H1 (cell line): ENCODE measurements around the gene RHBDD1. TPM values are rescaled to one million over a fixed set of nuclear protein-coding genes. Genes with fewer than 3 reads are reported as not detected.

Source experiments
- CTCF ChIA-PET: fragments of 300-600 bp; sonication (Branson Sonifier 250); formaldehyde crosslinking; loops from one replicate; lab custom pipeline; 2021; ENCODE audit not compliant: partially characterized antibody; lab: Charles Lee
- POLR2A ChIA-PET: fragments of 300-600 bp; sonication (Branson Sonifier 250); formaldehyde crosslinking; loops from one replicate; lab custom pipeline; 2021; ENCODE audit warnings: inconsistent platforms; ENCODE audit not compliant: partially characterized antibody; lab: Charles Lee
- DNase-seq, 2 experiments: peaks; one replicate each; pipeline versions ENCODE4 v3.0.0 to v3.0.0-alpha.2; 2010 to 2022; ENCODE audit warnings: low spot score in 2 of 2, low read depth in 1 of 2, mixed read lengths in 1 of 2
- FAIRE-seq: peaks from 2 replicates; lab custom pipeline; 2011; peaks lifted over from hg19 to GRCh38; lab: Jason Lieb, UNC
- H2AFZ ChIP-seq: 2 replicates; pipeline ENCODE4 v1.8.1; 2012; ENCODE audit warnings: low read length, inconsistent platforms
- H2AK5ac ChIP-seq: 2 replicates; pipeline ENCODE4 v1.6.1; 2013; ENCODE audit warnings: low read depth, low read length
- H2BK120ac ChIP-seq: replicated peaks from 2 replicates; pipeline ENCODE3; 2013; ENCODE audit warnings: low read depth, low read length, inconsistent platforms
- H2BK12ac ChIP-seq: 2 replicates; pipeline ENCODE4 v1.6.1; 2013; ENCODE audit warnings: low read depth, low read length
- H2BK15ac ChIP-seq: 2 replicates; pipeline ENCODE4 v1.6.1; 2013; ENCODE audit warnings: low read length
- H2BK20ac ChIP-seq: 2 replicates; pipeline ENCODE4 v1.6.1; 2013; ENCODE audit warnings: low read length
- H2BK5ac ChIP-seq: 2 replicates; pipeline ENCODE4 v1.6.1; 2013; ENCODE audit warnings: low read depth, low read length
- H3K14ac ChIP-seq: 2 replicates; pipeline ENCODE4 v1.6.1; 2013; ENCODE audit warnings: inconsistent platforms; ENCODE audit not compliant: insufficient read length
- H3K18ac ChIP-seq: 2 replicates; pipeline ENCODE4 v1.6.1; 2013; ENCODE audit warnings: low read length; ENCODE audit errors: extremely low read depth
- H3K23ac ChIP-seq: 2 replicates; pipeline ENCODE4 v1.6.1; 2013; ENCODE audit warnings: inconsistent platforms; ENCODE audit not compliant: insufficient read length
- H3K23me2 ChIP-seq: 2 replicates; pipeline ENCODE4 v1.6.1; 2013; ENCODE audit warnings: low read depth, low read length
- H3K27ac ChIP-seq: 2 replicates; pipeline ENCODE4 v1.6.1; 2011; ENCODE audit warnings: low read depth, low read length, inconsistent platforms
- H3K27me3 ChIP-seq, 4 experiments: replicated peaks in 1 of 4; 1 replicate in 1 of 4; 2 replicates in 3 of 4; pipeline versions ENCODE4 v1.6.1 to v1.8.1; 2011 to 2013; ENCODE audit warnings: low read length in 3 of 4, mild to moderate bottlenecking in 3 of 4, inconsistent platforms in 2 of 4, mixed read lengths in 2 of 4, moderate library complexity in 1 of 4; ENCODE audit not compliant: control insufficient read depth in 3 of 4, insufficient read depth in 3 of 4; ENCODE audit errors: extremely low read depth in 1 of 4
- H3K36me3 ChIP-seq, 4 experiments: 2 replicates each; pipeline versions ENCODE4 v1.6.1 to v1.8.1; 2011 to 2013; ENCODE audit warnings: mild to moderate bottlenecking in 4 of 4, low read length in 3 of 4, moderate library complexity in 2 of 4, control low read depth in 1 of 4, inconsistent platforms in 1 of 4; ENCODE audit not compliant: insufficient read depth in 4 of 4, control insufficient read depth in 2 of 4
- H3K4ac ChIP-seq: replicated peaks from 2 replicates; pipeline ENCODE3; 2013; ENCODE audit warnings: low read length, low read depth, mixed read lengths, inconsistent platforms; ENCODE audit not compliant: insufficient read length
- H3K4me1 ChIP-seq, 4 experiments: replicated peaks in 1 of 4; 1 replicate in 1 of 4; 2 replicates in 3 of 4; pipeline versions ENCODE4 v1.6.1 to v1.8.1; 2011 to 2013; ENCODE audit warnings: low read length in 3 of 4, inconsistent platforms in 2 of 4, mixed read lengths in 1 of 4; ENCODE audit not compliant: insufficient read depth in 4 of 4, control insufficient read depth in 3 of 4
- H3K4me2 ChIP-seq, 2 experiments: 2 replicates each; pipeline versions ENCODE4 v1.6.1 to v1.8.1; 2011 to 2013; ENCODE audit warnings: low read depth in 2 of 2, low read length in 2 of 2, control low read depth in 1 of 2, inconsistent platforms in 1 of 2, mild to moderate bottlenecking in 1 of 2; ENCODE audit not compliant: insufficient read depth in 1 of 2
- H3K4me3 ChIP-seq, 4 experiments: fragments of 200-600, 300-600 bp in 1 of 4; sonication (generic), shearing (Covaris generic), sonication (Bioruptor Twin) in 1 of 4; 2 replicates each; pipeline versions ENCODE4 v1.5.1 to v1.8.1; 2011 to 2016; ENCODE audit warnings: low read length in 4 of 4, low read depth in 3 of 4, control low read depth in 2 of 4, inconsistent platforms in 2 of 4, mild to moderate bottlenecking in 2 of 4, mixed read lengths in 1 of 4, moderate library complexity in 1 of 4; ENCODE audit not compliant: insufficient read depth in 2 of 4; ENCODE audit errors: extremely low read depth in 1 of 4
- H3K56ac ChIP-seq: replicated peaks from 2 replicates; pipeline ENCODE3; 2013; ENCODE audit warnings: low read depth, mild to moderate bottlenecking, mixed read lengths, low read length, inconsistent platforms; ENCODE audit not compliant: insufficient read length
- H3K79me1 ChIP-seq: 2 replicates; pipeline ENCODE4 v1.6.1; 2013; ENCODE audit warnings: low read depth, low read length, control low read depth
- H3K79me2 ChIP-seq, 2 experiments: 2 replicates each; pipeline versions ENCODE4 v1.6.1 to v1.8.1; 2012 to 2013; ENCODE audit warnings: low read length in 2 of 2, mild to moderate bottlenecking in 2 of 2, inconsistent platforms in 1 of 2; ENCODE audit not compliant: insufficient read depth in 2 of 2, control insufficient read depth in 1 of 2
- H3K9ac ChIP-seq, 4 experiments: replicated peaks in 1 of 4; 1 replicate in 1 of 4; 2 replicates in 3 of 4; pipeline versions ENCODE4 v1.6.1 to v1.8.1; 2011 to 2013; ENCODE audit warnings: low read depth in 3 of 4, low read length in 3 of 4, control low read depth in 2 of 4, mild to moderate bottlenecking in 2 of 4, moderate library complexity in 2 of 4, inconsistent platforms in 1 of 4; ENCODE audit errors: extremely low read depth in 1 of 4
- H3K9me3 ChIP-seq, 2 experiments: 2 replicates each; pipeline versions ENCODE4 v1.6.1 to v1.8.1; 2012 to 2013; ENCODE audit warnings: mild to moderate bottlenecking in 2 of 2, moderate library complexity in 2 of 2, control low read depth in 1 of 2, inconsistent platforms in 1 of 2, low read depth in 1 of 2, low read length in 1 of 2, mixed read lengths in 1 of 2; ENCODE audit not compliant: insufficient read depth in 2 of 2
- H4K20me1 ChIP-seq, 2 experiments: replicated peaks in 1 of 2; 2 replicates each; pipeline versions ENCODE3 to v1.8.1; 2011 to 2013; ENCODE audit warnings: inconsistent platforms in 2 of 2, low read length in 2 of 2, mild to moderate bottlenecking in 1 of 2; ENCODE audit not compliant: insufficient read depth in 2 of 2, control insufficient read depth in 1 of 2
- H4K5ac ChIP-seq: 2 replicates; pipeline ENCODE4 v1.6.1; 2013; ENCODE audit warnings: low read length, low read depth, mixed read lengths, inconsistent platforms; ENCODE audit not compliant: insufficient read length
- H4K8ac ChIP-seq: 2 replicates; pipeline ENCODE4 v1.8.0; 2013; ENCODE audit warnings: mild to moderate bottlenecking, moderate library complexity, low read length, inconsistent platforms; ENCODE audit not compliant: insufficient read depth; ENCODE audit errors: extremely low read depth
- H4K91ac ChIP-seq: replicated peaks from 2 replicates; pipeline ENCODE3; 2013; ENCODE audit warnings: low read length, mixed read lengths, inconsistent platforms; ENCODE audit not compliant: insufficient read length
- BACH1 ChIP-seq: IDR thresholded peaks from 2 replicates; pipeline ENCODE4 v1.6.1; 2012; ENCODE audit warnings: low read length, improper control_type of control experiment
- BRCA1 ChIP-seq: IDR thresholded peaks from 2 replicates; pipeline ENCODE4 v1.6.1; 2012; ENCODE audit warnings: low read depth, low read length, improper control_type of control experiment
- CBX5 ChIP-seq: fragments of 300-800, 300-1000 bp; sonication (generic); IDR thresholded peaks from 2 replicates; pipeline ENCODE4 v1.7.1; 2016; ENCODE audit warnings: antibody characterized with exemption, low read length, low read depth
- CHD1 ChIP-seq: IDR thresholded peaks from 2 replicates; pipeline ENCODE4 v1.6.1; 2012; ENCODE audit warnings: low read depth, low read length, improper control_type of control experiment
- CHD2 ChIP-seq: IDR thresholded peaks from 2 replicates; pipeline ENCODE4 v1.6.1; 2012; ENCODE audit warnings: low read length, improper control_type of control experiment
- EP300 ChIP-seq, 2 experiments: IDR thresholded peaks; 1 replicate in 1 of 2; 2 replicates in 1 of 2; pipeline ENCODE4 v1.6.1; 2011 to 2012; ENCODE audit warnings: low read depth in 2 of 2, low read length in 2 of 2, mild to moderate bottlenecking in 2 of 2, borderline replicate concordance in 1 of 2, inconsistent platforms in 1 of 2, moderate library complexity in 1 of 2
- HDAC6 ChIP-seq: IDR thresholded peaks from one replicate; pipeline ENCODE4 v1.7.1; 2012; ENCODE audit warnings: low read depth, mild to moderate bottlenecking, inconsistent platforms, low read length, moderate library complexity
- KDM1A ChIP-seq: fragments of 200-600, 300-600 bp; sonication (generic); IDR thresholded peaks from 2 replicates; pipeline ENCODE4 v1.7.1; 2016; ENCODE audit warnings: mild to moderate bottlenecking, low read length, borderline replicate concordance
- RAD21 ChIP-seq, 2 experiments: IDR thresholded peaks in 1 of 2; conservative IDR thresholded peaks in 1 of 2; 2 replicates each; pipeline ENCODE4 v1.6.1; 2011; ENCODE audit warnings: low read depth in 2 of 2, low read length in 2 of 2, improper control_type of control experiment in 1 of 2, inconsistent platforms in 1 of 2, mild to moderate bottlenecking in 1 of 2, moderate library complexity in 1 of 2
- RBBP5 ChIP-seq: IDR thresholded peaks from 2 replicates; pipeline ENCODE4 v1.7.1; 2012; ENCODE audit warnings: low read depth, mild to moderate bottlenecking, inconsistent platforms, low read length, moderate library complexity, borderline replicate concordance
- SIX5 ChIP-seq: IDR thresholded peaks from 2 replicates; pipeline ENCODE4 v1.6.1; 2011; ENCODE audit warnings: mild to moderate bottlenecking, low read depth, low read length
- TAF7 ChIP-seq: optimal IDR thresholded peaks from 2 replicates; pipeline ENCODE3; 2011; ENCODE audit warnings: low read depth, mild to moderate bottlenecking, inconsistent platforms, low read length, moderate library complexity, borderline replicate concordance
- TBP ChIP-seq: IDR thresholded peaks from 2 replicates; pipeline ENCODE4 v1.6.1; 2011; ENCODE audit warnings: low read depth, low read length, improper control_type of control experiment
- USF2 ChIP-seq: IDR thresholded peaks from 2 replicates; pipeline ENCODE4 v1.6.1; 2011; ENCODE audit warnings: low read length, improper control_type of control experiment
- WGBS, 2 experiments: shearing (Covaris generic) in 1 of 2; methylation state at CpG; one replicate each; pipeline versions ENCODE4 v1.1.6 to v1.1.7; 2013 to 2015; ENCODE audit warnings: low lambda C conversion rate in 2 of 2, mixed read lengths in 2 of 2, inconsistent platforms in 1 of 2, low coverage in 1 of 2, missing lambda C conversion rate in 1 of 2; ENCODE audit not compliant: insufficient replicate concordance in 2 of 2, insufficient coverage in 1 of 2, insufficient read length in 1 of 2; ENCODE audit errors: extremely low coverage in 1 of 2, missing lambda C conversion rate in 1 of 2; 5-methylcytosine and 5-hydroxymethylcytosine counted together
- polyA plus RNA-seq, 7 experiments: library from polyadenylated mRNA; depleted of rRNA in 3 of 7; stranded (reverse) in 5 of 7; unstranded in 2 of 7; fragments of >200 nt in 5 of 7; fragments of 200-250 nt in 2 of 7; gene quantifications; 1 replicate in 5 of 7; 2 replicates in 1 of 7; 4 replicates in 1 of 7; pipeline versions ENCODE4 v1.2.1 to v1.2.3, GENCODE V29; 2011 to 2013; ENCODE audit warnings: missing spikeins in 2 of 7, mixed read lengths in 2 of 7
- total RNA-seq: library from RNA; stranded (reverse); fragmentation: NEBNext Ultra II Directional; extraction: Animal tissue kit (Norgen Biotek cat#: 25700); gene quantifications from 2 replicates; pipeline ENCODE4 v1.2.1, GENCODE V29; 2021

Gene RHBDD1
- total and polyA plus RNA-seq, 2 of the 8 experiments (the other 6 are each of a cell fraction or from before 2014, with no cell fraction given): 10.5 to 23.1 TPM

- H2AK5ac ChIP-seq: no peak overlapping the region
- no peak overlapping the region for H3K27ac ChIP-seq
- CTCF ChIA-PET: interaction anchor here (0.7 to 1.4 kb wide), 6 partner anchors 15 to 158 kb away, joined by 3 to 6 read pairs (median 3); no protein-coding TSS in a partner anchor
- H3K79me1 ChIP-seq: no peaks in the 10 kb centered on the region
- no peak overlapping the region for H2BK5ac ChIP-seq
- no peaks in the 10 kb centered on the region; a peak in 1 of 7 replicates for H3K4me1 ChIP-seq
- no peak overlapping the region for H2AFZ ChIP-seq
- no peaks in the 10 kb centered on the region for H4K20me1 ChIP-seq
- 96% methylated on average over 7 of the region's 7 CpGs; no CpG with 5 or more reads in 1 of the 2 experiments for WGBS, 2 experiments
- no peaks in the 10 kb centered on the region for H3K27me3 ChIP-seq
- DNase-seq: no peak
- no peak overlapping the region for H2BK15ac ChIP-seq
- H3K14ac ChIP-seq: no peak overlapping the region
- H3K4me3 ChIP-seq: no peak overlapping the region
- no peaks in the 10 kb centered on the region for H3K36me3 ChIP-seq
- H3K18ac ChIP-seq: no peak overlapping the region
- H3K23me2 ChIP-seq: no peaks in the 10 kb centered on the region
- no peak overlapping the region for H2BK120ac ChIP-seq
- POLR2A ChIA-PET: no interaction called here
- H4K91ac ChIP-seq: no peak overlapping the region
- no peak overlapping the region for H2BK12ac ChIP-seq
- no peak overlapping the region for H4K8ac ChIP-seq
- H3K79me2 ChIP-seq: no peaks in the 10 kb centered on the region
- H3K4ac ChIP-seq: no peak overlapping the region
- H3K9ac ChIP-seq: no peak overlapping the region
- no peaks in the 10 kb centered on the region for H3K9me3 ChIP-seq
- H2BK20ac ChIP-seq: no peak overlapping the region
- H3K4me2 ChIP-seq: no peak overlapping the region
- no peak overlapping the region for H3K23ac ChIP-seq
- H3K56ac ChIP-seq: no peak overlapping the region
- H4K5ac ChIP-seq: no peak overlapping the region
- FAIRE-seq: no peak
- TF ChIP-seq HDAC6 (no peak), CBX5 (no peak), EP300 (IDR thresholded peaks at IDR 0.05; ENCODE audit: borderline replicate concordance in 1 of 2, low read depth in 2 of 2, low read length in 2 of 2) (no peak), KDM1A (no peak), RAD21 (IDR thresholded peaks at IDR 0.05 in 1 of 2, conservative IDR thresholded peaks at IDR 0.05 in 1 of 2; ENCODE audit: low read depth in 2 of 2, low read length in 2 of 2) (no peak), CHD2 (no peak), BRCA1 (no peak), TBP (no peak), USF2 (no peak), BACH1 (no peak), SIX5 (no peak), TAF7 (no peak), CHD1 (no peak), RBBP5 (no peak)
These were observed 142.4 kb downstream of the RHBDD1 start for GRCh38 chr2:226978300-226978699.
